Astrocyte (in vitro differentiated cells and primary cell): ENCODE measurements around the gene ACSF3.

ENCODE experiments used
- CTCF ChIP-seq: IDR thresholded peaks from 2 replicates; pipeline ENCODE4 v1.5.1; 2011; ENCODE audit warnings: low read depth, mild to moderate bottlenecking, inconsistent platforms, low read length, moderate library complexity; ENCODE audit not compliant: insufficient read depth
- EZH2 ChIP-seq: IDR thresholded peaks from 2 replicates; pipeline ENCODE4 v1.6.1; 2012; ENCODE audit warnings: mild to moderate bottlenecking, low read length, inconsistent platforms; ENCODE audit not compliant: insufficient read depth

- TF ChIP-seq CTCF (no peak), EZH2 (no peak)
Observed at GRCh38 chr16:89192956-89193575, 99.4 kb downstream of the ACSF3 start.
